Mucosa of descending colon (tissue), 3 donors: ENCODE results near the gene MIGA1. TPM values are rescaled to one million over a fixed set of nuclear protein-coding genes. Genes with fewer than 3 reads are reported as not detected.

Source experiments
- ATAC-seq: fragments of 200-7000 bp; cut with Tn5 transposase; one replicate; pipeline ENCODE4 v1.9.1; 2020; ENCODE audit warnings: mild to moderate bottlenecking, moderate library complexity
- DNase-seq, 3 donors: peaks; one replicate each; pipeline ENCODE4 v3.0.0-alpha.2; 2020
- H3K36me3 ChIP-seq: fragments of 200-600 bp; one replicate; pipeline ENCODE4 v1.8.0; 2021; ENCODE audit warnings: low read depth, mild to moderate bottlenecking
- H3K4me1 ChIP-seq: fragments of 200-600 bp; one replicate; pipeline ENCODE4 v1.8.0; 2021; ENCODE audit warnings: low read depth, mild to moderate bottlenecking
- H3K4me3 ChIP-seq: fragments of 200-600 bp; one replicate; pipeline ENCODE4 v1.8.0; 2021; ENCODE audit warnings: mild to moderate bottlenecking
- H3K9me3 ChIP-seq: fragments of 200-600 bp; one replicate; pipeline ENCODE4 v1.8.0; 2021; ENCODE audit warnings: mild to moderate bottlenecking
- CTCF ChIP-seq: fragments of 200-600 bp; IDR thresholded peaks from one replicate; pipeline ENCODE4 v1.8.0; 2022; ENCODE audit warnings: antibody characterized with exemption, mild to moderate bottlenecking
- intact Hi-C, 2 donors: fragments of 100-400 bp; cut with DNase I in 1 of 2; cut with micrococcal nuclease in 1 of 2; formaldehyde crosslinking; loops; one replicate each; pipeline versions ENCODE4 v1.11.0 to v1.11.1; 2022; cut with DNase I, micrococcal nuclease
- total RNA-seq, 3 donors: library from RNA; stranded (reverse); fragmentation: NEBNext Ultra II Directional in 2 of 3; extraction: Animal tissue kit (Norgen Biotek cat#: 25700) in 2 of 3; gene quantifications; one replicate each; pipeline versions ENCODE4 v1.2.1 to v1.2.4, GENCODE V29; 2021 to 2023
- donor health status: DM: no; HTN: no; CAD: no; lungs with moderate emphysema.
- donor health status: DM: no; HTN: no; CAD: no.
- donor health status: DM: no; HTN: yes; CAD: no.

MIGA1 gene
- total RNA-seq, 3 donors from 2014 or later: 13.2 to 21.1 (median 18.5) TPM

- DNase-seq (peak; percentile 94 to 95 (median 95)), ATAC-seq (peak; percentile 99)
- no peaks in the 10 kb centered on the region for H3K36me3 ChIP-seq
- H3K4me1 ChIP-seq: peaks cover 11% of the 10 kb centered on the region
- intact Hi-C loops: no loop called here
- peak within 1 kb of the TSS; percentile 97 for H3K4me3 ChIP-seq
- TF ChIP-seq CTCF: no peak
- no peaks in the 10 kb centered on the region for H3K9me3 ChIP-seq
These were observed 20.1 kb upstream of the MIGA1 start, which contains the start of gene USP33 for GRCh38 chr1:77759071-77760028. Gene USP33, minus strand, starts transcription at chr1:77759852. Its CDS starts 18,155 bp downstream, at chr1:77741697.

- intact Hi-C loops: no loop called here
- TF ChIP-seq CTCF: no peak
- no peak for DNase-seq
- no peak overlapping the region for H3K4me3 ChIP-seq
- peaks cover 11% of the 10 kb centered on the region for H3K4me1 ChIP-seq
- no peaks in the 10 kb centered on the region for H3K9me3 ChIP-seq
- H3K36me3 ChIP-seq: no peaks in the 10 kb centered on the region
- peak; percentile 5 for ATAC-seq
These were observed 17.4 kb upstream of the MIGA1 start for GRCh38 chr1:77762072-77762476.

DNA sequence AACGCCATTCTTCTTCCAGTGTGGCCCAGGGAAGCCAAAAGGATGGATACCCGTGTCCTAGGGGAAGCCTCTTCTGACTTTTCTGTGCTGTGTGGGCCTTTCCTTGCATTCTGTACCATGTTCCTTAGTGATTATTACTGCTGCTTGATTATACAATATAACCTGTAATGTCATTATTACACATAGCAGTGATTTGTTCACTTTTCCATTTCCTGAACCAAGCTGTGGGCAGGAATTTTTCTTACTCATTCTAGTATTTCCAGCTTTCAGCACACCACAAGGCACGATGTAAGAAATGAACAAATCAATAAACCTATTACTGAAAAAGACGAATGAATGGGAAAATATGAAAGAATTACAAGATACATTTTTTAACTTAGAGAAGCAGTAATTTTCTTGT lies 11.4 kb upstream of the MIGA1 start:
- ATAC-seq: no peak
- Histone ChIP-seq H3K4me1 (no peaks in the 10 kb centered on the region), H3K9me3 (no peaks in the 10 kb centered on the region), H3K4me3 (no peak overlapping the region), H3K36me3 (no peaks in the 10 kb centered on the region)
- TF ChIP-seq CTCF: no peak
- intact Hi-C loops: no loop called here
- DNase-seq: no peak

DNA sequence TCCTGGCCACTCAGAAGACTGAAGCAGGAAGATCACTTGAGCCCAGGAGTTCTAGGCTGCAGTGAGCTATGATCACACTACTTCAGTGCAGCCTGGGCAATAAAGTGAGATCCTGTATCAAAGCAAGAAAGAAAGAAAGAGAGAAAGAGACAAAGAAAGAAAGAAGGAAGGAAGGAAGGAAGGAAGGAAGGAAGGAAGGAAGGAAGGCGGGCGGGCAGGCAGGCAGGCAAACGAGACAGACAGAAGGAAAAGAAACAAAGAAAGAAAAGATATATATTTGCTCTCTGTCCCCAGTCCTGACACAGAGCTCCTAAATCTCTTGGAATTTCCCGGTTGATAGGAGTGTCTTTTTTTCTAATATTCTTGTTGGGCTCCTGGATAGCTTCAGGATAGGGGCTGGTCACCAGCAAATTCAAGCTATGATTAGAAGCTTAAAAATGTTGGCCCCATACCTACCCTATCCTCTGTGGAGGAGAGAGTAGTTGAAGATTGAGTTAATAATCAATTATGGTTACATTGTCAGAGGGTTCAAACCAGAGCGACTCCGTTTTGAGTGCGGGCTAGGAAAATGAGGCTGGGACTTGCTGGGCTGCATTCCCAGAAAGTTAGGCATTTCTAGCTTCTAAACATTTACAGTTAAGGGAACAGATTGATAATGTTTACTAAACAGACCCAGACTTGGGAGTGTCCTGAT lies 3.3 kb upstream of the MIGA1 start:
- no peak for TF ChIP-seq CTCF
- DNase-seq: no peak
- H3K36me3 ChIP-seq: no peaks in the 10 kb centered on the region
- intact Hi-C loops: no loop called here
- no peaks in the 10 kb centered on the region for H3K9me3 ChIP-seq
- H3K4me1 ChIP-seq: peaks cover 6% of the 10 kb centered on the region
- no peak for ATAC-seq
- no peak overlapping the region for H3K4me3 ChIP-seq

DNA sequence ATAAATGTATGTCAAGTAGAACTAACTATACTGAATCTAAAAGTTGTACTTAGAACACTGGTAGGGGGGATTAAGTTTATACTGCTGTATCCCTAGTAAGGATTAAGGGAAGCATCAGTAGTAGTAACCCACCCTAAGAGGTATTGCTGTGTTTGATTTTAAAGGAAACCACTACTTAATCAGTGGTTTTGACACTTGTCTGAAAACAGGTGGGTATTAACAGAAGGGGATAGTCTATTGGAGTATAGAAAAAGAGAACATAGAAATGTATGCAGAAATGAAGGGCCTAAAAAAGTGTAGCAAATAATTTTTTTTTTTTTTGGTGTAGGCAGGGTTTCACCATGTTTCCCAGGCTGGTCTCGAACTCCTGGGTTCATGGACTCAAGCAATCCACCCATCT lies 2.2 kb downstream of the MIGA1 start:
- TF ChIP-seq CTCF: no peak
- intact Hi-C loops: no loop called here
- ATAC-seq (no peak), DNase-seq (no peak)
- Histone ChIP-seq H3K36me3 (no peaks in the 10 kb centered on the region), H3K9me3 (no peaks in the 10 kb centered on the region), H3K4me3 (no peak overlapping the region), H3K4me1 (peaks cover 6% of the 10 kb centered on the region)
